Measurements from ENCODE around the gene STK17A.

STK17A gene

DNA sequence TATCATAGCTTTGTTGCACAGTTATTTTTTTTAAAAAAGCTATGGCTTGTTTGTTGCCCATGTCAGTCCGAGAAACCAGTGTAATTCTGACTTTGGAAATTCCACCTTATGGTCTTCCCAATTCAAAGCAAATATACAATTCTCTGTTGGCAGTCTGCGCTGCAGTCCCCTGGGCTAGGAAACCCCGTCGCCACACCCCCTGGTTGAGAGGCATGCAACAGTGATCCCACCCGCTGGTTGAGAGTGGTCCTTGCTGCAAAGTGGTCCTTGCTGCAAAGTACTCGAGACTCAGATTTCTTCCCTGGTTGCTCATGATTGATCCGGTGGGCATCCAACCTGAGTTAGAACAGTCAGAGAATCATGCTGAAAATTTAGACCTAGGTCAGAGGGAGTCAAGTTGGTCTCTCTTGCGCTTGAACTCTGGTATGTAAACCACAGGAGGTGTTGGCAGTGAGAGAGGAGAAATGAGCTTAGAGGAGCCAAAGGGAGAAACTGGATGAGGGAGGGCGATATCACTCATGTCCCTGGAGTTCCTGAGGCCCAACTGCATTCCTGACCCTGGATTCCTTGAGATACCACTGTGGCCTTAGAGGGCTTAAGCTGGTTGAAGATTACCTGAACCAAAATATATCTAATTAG lies 45.0 kb upstream of the STK17A start:
- no peak for ATAC-seq

DNA sequence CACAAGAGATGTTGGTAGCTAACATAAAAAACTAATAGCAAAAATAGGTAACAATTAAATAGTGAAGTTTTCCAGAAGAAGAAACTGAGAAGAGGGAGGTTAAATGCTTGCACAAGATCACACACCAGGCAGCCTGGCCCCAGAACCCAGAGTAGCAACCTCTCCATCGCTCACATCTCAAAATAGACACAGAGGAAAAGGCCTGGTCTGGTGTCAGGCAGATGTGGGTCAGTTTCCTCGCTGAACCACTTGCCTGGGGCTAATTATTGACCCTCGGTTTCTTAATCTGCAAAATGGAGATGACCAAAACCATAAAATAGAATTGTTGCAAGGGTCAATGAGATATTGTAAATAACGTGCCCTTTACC lies 44.5 kb upstream of the STK17A start:
- ATAC-seq: no peak
- TF ChIP-seq ARNTL (CRISPR knock-in tag; IDR thresholded peaks at IDR 0.05; ENCODE audit: borderline replicate concordance, low read depth) (no peak), TCF4 (CRISPR knock-in tag; IDR thresholded peaks at IDR 0.05; ENCODE audit: borderline replicate concordance) (no peak), ISL1 (CRISPR knock-in tag; IDR thresholded peaks at IDR 0.05) (no peak), ZFP30 (CRISPR knock-in tag; IDR thresholded peaks at IDR 0.05) (no peak), OSR1 (CRISPR knock-in tag; IDR thresholded peaks at IDR 0.05) (no peak), CSDC2 (CRISPR knock-in tag; IDR thresholded peaks at IDR 0.05) (no peak), TOX (CRISPR knock-in tag; IDR thresholded peaks at IDR 0.05; ENCODE audit: borderline replicate concordance) (no peak), ZFP3 (CRISPR knock-in tag; IDR thresholded peaks at IDR 0.05) (no peak), SNAI2 (CRISPR knock-in tag; IDR thresholded peaks at IDR 0.05) (no peak)
- TF ChIP-seq, protein P1, sequence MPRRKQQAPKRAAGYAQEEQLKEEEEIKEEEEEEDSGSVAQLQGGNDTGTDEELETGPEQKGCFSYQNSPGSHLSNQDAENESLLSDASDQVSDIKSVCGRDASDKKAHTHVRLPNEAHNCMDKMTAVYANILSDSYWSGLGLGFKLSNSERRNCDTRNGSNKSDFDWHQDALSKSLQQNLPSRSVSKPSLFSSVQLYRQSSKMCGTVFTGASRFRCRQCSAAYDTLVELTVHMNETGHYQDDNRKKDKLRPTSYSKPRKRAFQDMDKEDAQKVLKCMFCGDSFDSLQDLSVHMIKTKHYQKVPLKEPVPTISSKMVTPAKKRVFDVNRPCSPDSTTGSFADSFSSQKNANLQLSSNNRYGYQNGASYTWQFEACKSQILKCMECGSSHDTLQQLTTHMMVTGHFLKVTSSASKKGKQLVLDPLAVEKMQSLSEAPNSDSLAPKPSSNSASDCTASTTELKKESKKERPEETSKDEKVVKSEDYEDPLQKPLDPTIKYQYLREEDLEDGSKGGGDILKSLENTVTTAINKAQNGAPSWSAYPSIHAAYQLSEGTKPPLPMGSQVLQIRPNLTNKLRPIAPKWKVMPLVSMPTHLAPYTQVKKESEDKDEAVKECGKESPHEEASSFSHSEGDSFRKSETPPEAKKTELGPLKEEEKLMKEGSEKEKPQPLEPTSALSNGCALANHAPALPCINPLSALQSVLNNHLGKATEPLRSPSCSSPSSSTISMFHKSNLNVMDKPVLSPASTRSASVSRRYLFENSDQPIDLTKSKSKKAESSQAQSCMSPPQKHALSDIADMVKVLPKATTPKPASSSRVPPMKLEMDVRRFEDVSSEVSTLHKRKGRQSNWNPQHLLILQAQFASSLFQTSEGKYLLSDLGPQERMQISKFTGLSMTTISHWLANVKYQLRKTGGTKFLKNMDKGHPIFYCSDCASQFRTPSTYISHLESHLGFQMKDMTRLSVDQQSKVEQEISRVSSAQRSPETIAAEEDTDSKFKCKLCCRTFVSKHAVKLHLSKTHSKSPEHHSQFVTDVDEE (CRISPR knock-in tag; IDR thresholded peaks at IDR 0.05): no peak
- TF ChIP-seq, protein P2, sequence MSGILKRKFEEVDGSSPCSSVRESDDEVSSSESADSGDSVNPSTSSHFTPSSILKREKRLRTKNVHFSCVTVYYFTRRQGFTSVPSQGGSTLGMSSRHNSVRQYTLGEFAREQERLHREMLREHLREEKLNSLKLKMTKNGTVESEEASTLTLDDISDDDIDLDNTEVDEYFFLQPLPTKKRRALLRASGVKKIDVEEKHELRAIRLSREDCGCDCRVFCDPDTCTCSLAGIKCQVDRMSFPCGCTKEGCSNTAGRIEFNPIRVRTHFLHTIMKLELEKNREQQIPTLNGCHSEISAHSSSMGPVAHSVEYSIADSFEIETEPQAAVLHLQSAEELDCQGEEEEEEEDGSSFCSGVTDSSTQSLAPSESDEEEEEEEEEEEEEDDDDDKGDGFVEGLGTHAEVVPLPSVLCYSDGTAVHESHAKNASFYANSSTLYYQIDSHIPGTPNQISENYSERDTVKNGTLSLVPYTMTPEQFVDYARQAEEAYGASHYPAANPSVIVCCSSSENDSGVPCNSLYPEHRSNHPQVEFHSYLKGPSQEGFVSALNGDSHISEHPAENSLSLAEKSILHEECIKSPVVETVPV (CRISPR knock-in tag; IDR thresholded peaks at IDR 0.05): no peak
- TF ChIP-seq, protein P3, sequence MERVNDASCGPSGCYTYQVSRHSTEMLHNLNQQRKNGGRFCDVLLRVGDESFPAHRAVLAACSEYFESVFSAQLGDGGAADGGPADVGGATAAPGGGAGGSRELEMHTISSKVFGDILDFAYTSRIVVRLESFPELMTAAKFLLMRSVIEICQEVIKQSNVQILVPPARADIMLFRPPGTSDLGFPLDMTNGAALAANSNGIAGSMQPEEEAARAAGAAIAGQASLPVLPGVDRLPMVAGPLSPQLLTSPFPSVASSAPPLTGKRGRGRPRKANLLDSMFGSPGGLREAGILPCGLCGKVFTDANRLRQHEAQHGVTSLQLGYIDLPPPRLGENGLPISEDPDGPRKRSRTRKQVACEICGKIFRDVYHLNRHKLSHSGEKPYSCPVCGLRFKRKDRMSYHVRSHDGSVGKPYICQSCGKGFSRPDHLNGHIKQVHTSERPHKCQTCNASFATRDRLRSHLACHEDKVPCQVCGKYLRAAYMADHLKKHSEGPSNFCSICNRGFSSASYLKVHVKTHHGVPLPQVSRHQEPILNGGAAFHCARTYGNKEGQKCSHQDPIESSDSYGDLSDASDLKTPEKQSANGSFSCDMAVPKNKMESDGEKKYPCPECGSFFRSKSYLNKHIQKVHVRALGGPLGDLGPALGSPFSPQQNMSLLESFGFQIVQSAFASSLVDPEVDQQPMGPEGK (CRISPR knock-in tag; IDR thresholded peaks at IDR 0.05; ENCODE audit: borderline replicate concordance): no peak
- TF ChIP-seq, protein P4, sequence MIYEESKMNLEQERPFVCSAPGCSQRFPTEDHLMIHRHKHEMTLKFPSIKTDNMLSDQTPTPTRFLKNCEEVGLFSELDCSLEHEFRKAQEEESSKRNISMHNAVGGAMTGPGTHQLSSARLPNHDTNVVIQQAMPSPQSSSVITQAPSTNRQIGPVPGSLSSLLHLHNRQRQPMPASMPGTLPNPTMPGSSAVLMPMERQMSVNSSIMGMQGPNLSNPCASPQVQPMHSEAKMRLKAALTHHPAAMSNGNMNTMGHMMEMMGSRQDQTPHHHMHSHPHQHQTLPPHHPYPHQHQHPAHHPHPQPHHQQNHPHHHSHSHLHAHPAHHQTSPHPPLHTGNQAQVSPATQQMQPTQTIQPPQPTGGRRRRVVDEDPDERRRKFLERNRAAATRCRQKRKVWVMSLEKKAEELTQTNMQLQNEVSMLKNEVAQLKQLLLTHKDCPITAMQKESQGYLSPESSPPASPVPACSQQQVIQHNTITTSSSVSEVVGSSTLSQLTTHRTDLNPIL (CRISPR knock-in tag; IDR thresholded peaks at IDR 0.05; ENCODE audit: low read depth): no peak

More for the DNA sequence above, 45.0 kb upstream of the STK17A start:
- TF ChIP-seq ZNF8 (CRISPR knock-in tag; IDR thresholded peaks at IDR 0.05): no peak
- TF ChIP-seq, protein P2 (CRISPR knock-in tag; IDR thresholded peaks at IDR 0.05): no peak
- TF ChIP-seq OSR1 (CRISPR knock-in tag; IDR thresholded peaks at IDR 0.05): no peak
- TF ChIP-seq, protein P4 (CRISPR knock-in tag; IDR thresholded peaks at IDR 0.05; ENCODE audit: low read depth): no peak
- TF ChIP-seq ESRRG (CRISPR knock-in tag; IDR thresholded peaks at IDR 0.05): no peak
- TF ChIP-seq ISL1 (CRISPR knock-in tag; IDR thresholded peaks at IDR 0.05): no peak
- TF ChIP-seq ZFP30 (CRISPR knock-in tag; IDR thresholded peaks at IDR 0.05): no peak
- no peak for TF ChIP-seq ZNF70 (CRISPR knock-in tag; IDR thresholded peaks at IDR 0.05)
- no peak for TF ChIP-seq ZFP3 (CRISPR knock-in tag; IDR thresholded peaks at IDR 0.05)
- no peak for TF ChIP-seq PPARA (CRISPR knock-in tag; IDR thresholded peaks at IDR 0.05; ENCODE audit: borderline replicate concordance)
- no peak for TF ChIP-seq RARB (CRISPR knock-in tag; IDR thresholded peaks at IDR 0.05)
- no peak for TF ChIP-seq BACH2 (CRISPR knock-in tag; IDR thresholded peaks at IDR 0.05; ENCODE audit: borderline replicate concordance)
- TF ChIP-seq, protein P1 (CRISPR knock-in tag; IDR thresholded peaks at IDR 0.05): no peak
- no peak for TF ChIP-seq GLIS3 (CRISPR knock-in tag; IDR thresholded peaks at IDR 0.05)
- no peak for TF ChIP-seq ARNTL (CRISPR knock-in tag; IDR thresholded peaks at IDR 0.05; ENCODE audit: borderline replicate concordance, low read depth)
- no peak for TF ChIP-seq ZNF565 (CRISPR knock-in tag; conservative IDR thresholded peaks at IDR 0.05; ENCODE audit: low read depth)
- TF ChIP-seq, protein P3 (CRISPR knock-in tag; IDR thresholded peaks at IDR 0.05; ENCODE audit: borderline replicate concordance): no peak
- no peak for TF ChIP-seq TOX (CRISPR knock-in tag; IDR thresholded peaks at IDR 0.05; ENCODE audit: borderline replicate concordance)

Measured in SK-N-SH treated with all-trans-retinoic acid at 6 μM for 48 hours (cell line).